ENCODE measurements around the gene SMARCA1.

SMARCA1 gene

GRCh38 chrX:129525896-129526295 lies 2.6 kb upstream of the SMARCA1 start:
- FAIRE-seq, result no peak

DNA sequence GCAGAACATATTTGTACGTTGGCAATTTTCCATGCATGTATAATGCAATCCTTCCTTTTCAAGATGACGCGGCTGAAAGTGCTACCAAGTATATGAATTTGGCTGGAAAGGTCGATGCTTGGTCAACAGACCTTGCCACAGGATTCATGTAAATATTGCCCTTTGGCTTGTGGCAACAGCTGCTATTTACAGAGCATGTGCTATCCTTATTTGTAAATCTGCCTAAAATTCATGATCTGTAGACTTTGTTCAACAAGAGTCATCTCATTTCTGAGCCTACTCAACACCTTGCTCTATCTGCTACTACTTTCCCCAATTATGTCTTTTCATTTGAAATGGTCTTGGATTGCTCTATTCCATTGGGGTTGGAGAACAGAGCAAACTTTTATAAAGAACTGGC lies 1.9 kb upstream of the SMARCA1 start:
- FAIRE-seq, result no peak

DNA sequence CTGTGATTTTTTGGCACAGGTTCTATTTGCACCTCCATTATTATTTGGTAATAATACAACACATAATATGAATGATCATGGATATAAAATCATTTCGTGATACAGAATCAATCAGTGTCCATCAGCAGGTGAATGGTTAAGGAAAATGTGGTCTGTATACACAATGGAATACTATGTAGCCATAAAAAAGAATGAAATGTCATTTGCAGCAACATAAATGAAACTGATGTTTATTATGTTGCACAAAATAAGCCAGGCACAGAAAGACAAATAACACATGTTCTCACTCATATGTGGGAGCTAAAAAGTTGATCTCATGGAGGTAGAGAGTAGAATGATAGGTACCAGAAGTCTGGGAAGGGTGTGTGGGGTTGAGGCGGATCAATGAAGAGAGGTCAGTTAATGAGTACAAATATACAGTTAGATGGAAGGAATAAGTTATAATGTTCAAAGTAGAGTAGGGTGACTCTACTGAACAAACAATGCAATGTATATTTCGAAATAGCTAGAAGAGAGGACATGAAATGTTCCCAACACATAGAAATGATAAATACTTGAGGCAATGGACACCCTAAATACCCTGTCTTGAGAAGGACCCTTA lies 1.1 kb upstream of the SMARCA1 start:
- FAIRE-seq, result no peak

DNA sequence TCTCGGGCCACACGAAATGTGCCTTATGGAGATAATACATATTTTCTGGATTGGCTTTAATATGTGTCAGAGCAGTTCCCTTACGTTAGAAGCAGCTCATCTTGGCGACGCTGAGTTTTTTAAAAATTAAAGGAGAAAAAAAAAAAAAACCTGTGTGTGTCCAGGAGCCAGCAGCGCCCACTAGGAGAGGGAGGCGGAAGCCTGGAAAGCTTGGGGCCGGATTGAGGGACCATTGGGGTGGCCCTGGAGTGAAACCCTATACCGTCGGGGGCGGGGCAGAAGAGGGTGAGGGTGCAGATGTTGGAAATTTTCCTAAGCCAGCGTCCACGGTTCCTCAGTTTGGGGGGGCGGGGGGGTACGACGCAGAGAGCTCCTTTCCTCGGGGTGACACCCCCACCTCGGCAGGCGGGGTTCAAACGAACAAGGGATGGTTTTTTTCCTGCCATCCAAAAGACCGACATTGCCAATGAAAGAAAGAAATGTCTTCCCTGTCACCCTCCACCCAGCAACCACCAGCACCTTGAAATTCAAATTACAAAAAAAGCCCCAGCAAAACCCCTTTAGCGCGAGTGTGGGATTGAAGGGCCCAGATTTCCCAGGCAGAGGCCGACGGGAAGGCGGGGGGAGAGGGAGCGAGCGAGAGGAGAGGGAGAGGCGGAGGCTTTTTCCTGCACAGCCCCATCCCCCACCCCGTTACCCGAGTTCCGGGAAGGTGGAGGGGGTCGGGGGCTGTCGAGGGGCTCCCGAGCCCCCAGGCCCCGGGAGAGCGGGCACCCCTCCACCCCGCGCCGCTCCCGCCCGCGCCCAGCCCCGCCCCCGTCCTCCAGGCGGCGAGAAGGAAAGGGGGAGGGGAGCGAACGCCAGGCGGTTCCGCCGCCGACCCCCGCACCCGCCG lies 859 bp downstream of the SMARCA1 start:
- no peak for FAIRE-seq

GRCh38 chrX:129520151-129520550 lies 3.1 kb downstream of the SMARCA1 start:
- no peak for FAIRE-seq

- FAIRE-seq, result no peak
These were observed 6.9 kb downstream of the SMARCA1 start for GRCh38 chrX:129516402-129516801.

DNA sequence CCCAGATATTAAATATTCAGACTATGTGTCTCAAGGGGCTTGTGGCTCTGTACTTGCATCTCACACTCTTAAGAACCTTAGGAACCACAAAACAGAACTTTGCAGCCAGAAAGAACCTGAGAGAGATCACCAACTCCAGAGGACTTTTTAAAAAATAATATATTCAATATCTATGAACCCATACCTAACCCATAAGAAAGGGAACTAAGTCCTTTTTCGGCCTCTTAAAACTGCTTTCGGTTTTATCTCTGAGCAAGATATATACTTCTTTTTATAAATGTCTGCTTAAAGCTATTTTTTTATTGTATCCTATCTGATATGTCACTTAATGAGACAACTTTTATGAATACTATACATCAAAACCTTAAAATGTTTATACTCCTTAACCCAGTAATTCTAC lies 10.9 kb downstream of the SMARCA1 start:
- no peak for FAIRE-seq

GRCh38 chrX:129511689-129512088 lies 11.6 kb downstream of the SMARCA1 start:
- FAIRE-seq, result no peak

DNA sequence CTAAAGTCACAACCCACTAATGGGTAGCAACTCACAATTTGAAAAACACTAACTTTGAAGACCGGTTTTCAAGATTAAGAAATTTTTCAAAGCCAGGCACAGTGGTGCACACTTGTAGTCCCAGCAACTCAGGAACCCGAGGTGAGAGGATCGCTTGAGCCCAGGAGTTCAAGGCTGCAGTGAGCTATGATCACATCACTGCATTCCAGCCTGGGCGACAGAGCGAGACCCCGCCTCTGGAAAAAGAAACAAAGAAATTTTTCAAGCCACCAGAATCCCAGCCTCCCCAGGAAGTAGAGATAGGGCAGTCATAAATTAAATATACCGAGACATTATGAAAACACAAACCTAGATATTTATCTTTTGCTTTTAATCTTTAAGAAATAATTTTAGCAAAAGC lies 13.0 kb downstream of the SMARCA1 start:
- FAIRE-seq, result no peak

GRCh38 chrX:129497146-129497843 lies 26.0 kb downstream of the SMARCA1 start:
- FAIRE-seq, result no peak

DNA sequence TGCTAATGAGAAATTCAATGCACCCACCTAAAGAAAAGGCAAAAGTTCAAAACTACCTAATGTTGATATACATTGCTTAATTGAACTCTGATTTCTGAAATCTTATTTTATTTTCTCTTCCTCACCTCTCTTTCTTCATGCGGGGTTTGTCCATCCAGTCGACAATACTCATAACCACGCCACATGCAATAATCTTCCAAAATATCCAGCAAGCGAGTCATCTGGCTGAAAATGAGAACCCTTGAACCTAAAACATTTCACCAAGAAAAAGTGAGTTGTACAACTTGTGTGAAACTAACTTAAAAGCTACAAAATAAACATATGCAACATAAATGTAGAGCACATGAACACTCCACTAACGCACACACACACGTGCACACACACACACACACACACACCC lies 26.7 kb downstream of the SMARCA1 start:
- no peak for FAIRE-seq

- FAIRE-seq, result no peak
These were observed 27.4 kb downstream of the SMARCA1 start for GRCh38 chrX:129495900-129496299.

DNA sequence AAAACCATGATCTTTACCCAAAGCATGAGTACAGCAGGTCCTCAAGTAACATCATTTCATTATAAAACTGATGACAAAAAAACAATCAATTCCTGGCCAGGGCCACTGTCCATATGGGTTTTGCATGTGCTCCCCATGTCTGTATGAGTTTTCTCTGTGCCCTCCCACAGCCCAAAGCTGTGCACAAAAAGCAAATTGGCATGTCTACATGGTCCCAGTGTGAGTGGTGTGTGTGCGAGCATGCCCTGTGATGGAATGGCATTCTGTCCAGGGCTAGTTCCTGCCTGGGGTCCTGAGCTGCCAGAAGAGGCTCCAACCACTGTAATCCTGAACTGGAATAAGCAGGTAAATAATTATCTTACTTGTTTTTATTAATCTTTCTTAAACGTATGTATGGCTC lies 28.4 kb downstream of the SMARCA1 start:
- FAIRE-seq, result no peak

DNA sequence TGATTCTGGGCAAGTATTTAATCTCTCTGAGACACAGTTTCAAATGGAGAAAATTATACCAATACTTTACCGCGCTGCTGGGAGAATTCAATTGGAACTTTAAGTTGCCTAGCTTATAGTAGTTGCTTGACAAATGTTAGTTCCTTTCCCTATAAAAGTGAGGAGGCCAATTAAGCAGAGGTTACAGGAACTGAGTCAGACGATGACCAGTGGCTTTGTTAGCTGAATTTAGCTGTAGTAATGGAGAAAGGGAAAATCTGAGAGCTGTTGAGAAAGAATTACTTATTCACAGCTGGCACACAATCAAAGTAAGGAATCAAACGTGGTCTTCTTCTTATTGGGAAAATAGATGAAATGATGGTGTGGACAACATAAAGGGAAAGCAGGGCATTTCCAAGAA lies 29.6 kb downstream of the SMARCA1 start:
- no peak for FAIRE-seq

- no peak for FAIRE-seq
These were observed 33.0 kb downstream of the SMARCA1 start for GRCh38 chrX:129490330-129490729.

GRCh38 chrX:129488359-129488758 lies 34.9 kb downstream of the SMARCA1 start:
- no peak for FAIRE-seq

- no peak for FAIRE-seq
These were observed 42.4 kb downstream of the SMARCA1 start for GRCh38 chrX:129480889-129481288.

DNA sequence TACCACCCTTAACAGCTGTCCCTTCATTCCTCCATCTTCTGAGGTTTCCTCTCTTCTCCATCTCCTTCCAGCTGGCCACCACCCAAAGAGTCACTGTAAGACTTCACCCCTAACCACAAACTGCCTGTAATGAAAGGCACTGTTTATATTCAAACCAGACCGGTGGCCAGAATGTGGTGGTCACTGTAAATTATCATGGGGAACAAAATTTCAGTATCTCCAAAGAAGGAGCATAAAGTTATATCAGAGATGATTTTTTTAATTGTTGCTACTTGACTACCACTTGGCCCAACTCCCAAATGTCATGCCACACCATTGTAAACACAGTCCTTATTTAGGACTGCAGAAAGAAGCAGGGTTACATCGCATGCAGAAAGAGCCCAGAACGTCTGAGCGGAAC lies 44.8 kb downstream of the SMARCA1 start:
- FAIRE-seq, result no peak

DNA sequence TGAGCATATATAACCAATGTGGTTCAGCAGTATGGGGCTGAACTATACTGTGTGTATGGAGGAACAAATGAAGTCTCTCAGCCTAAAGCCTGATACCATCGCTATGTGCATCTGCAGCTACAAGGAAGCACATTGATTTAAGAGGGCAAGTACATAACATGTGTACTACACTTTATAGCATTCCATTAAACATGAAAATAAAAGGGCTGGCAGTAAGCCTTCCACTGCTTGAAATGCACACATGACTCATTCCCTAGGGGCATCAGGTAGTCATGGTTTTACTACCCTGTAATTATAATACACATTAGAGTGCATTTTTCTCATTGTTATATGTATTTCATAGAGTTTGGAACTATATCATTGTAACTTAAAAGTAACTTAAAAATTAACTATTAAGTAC lies 51.2 kb downstream of the SMARCA1 start:
- no peak for FAIRE-seq

DNA sequence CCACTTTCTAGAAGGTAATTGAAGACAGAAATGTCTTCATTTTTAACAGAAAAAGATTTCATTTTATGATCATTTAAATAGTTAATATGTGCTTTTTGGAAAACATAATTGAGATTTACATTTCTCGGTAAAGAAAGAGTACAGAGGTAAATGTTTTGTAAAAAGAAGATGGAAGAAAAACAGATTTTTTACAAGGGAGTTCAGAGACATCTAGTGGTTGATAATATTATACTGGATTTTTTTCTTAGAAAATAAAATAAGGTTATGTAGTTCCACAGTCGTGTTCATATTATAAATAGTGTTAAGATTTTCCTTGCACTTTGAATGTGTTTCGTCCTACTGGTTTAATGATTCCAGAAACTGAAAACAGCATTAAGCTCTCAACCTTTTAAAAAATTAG lies 60.6 kb downstream of the SMARCA1 start:
- peak; percentile 97 for FAIRE-seq

GRCh38 chrX:129461801-129462456 lies 61.4 kb downstream of the SMARCA1 start:
- FAIRE-seq, result no peak

- no peak for FAIRE-seq
These were observed 70.8 kb downstream of the SMARCA1 start for GRCh38 chrX:129452523-129452922.

DNA sequence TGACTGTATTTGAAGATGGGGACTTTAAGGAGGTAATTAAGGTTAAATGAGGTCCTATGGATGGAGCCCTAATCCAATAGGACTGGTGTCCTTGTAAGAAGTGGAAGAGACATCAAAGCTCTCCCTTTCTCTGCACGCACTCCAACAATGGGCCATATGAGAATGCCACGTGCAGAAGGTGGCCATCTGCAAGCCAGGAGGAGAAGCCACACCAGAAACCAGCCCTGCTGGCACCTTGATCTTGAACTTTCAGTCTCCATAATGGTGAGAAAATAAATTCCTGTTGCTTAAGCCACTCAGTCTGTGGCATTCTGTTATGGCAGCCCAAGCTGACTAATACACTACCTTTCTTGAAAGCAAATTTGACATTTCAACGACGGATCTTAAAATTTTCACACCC lies 73.2 kb downstream of the SMARCA1 start:
- no peak for FAIRE-seq

Data from A204.1 (cell line).